Stimulated activated naive B cell treated with anti-CD40 and anti-IgM and Interleukin-4, amounts not matched to agents 10 μg/mL and 1 μg/mL and 100 μg/mL, for 72 hours (primary cell): ENCODE results near the gene ETF1.

Experiments used
- ATAC-seq, 2 donors: fragments of 150-1000 bp; cut with Tn5 transposase; replicated peaks; 2 replicates each; pipeline ENCODE4 v1.10.0; 2021; ENCODE audit warnings: moderate library complexity in 1 of 2
- DNase-seq: peaks from one replicate; pipeline ENCODE4 v3.0.0; 2021
- H3K27ac Mint-ChIP-seq: one replicate; pipeline ENCODE4 v1.8.0; 2022; ENCODE audit warnings: mild to moderate bottlenecking, mixed read lengths
- H3K27me3 Mint-ChIP-seq, 2 donors: one replicate each; pipeline ENCODE4 v1.8.0; 2022; ENCODE audit warnings: mixed read lengths in 2 of 2
- H3K36me3 Mint-ChIP-seq, 2 donors: one replicate each; pipeline ENCODE4 v1.8.0; 2022; ENCODE audit warnings: mixed read lengths in 2 of 2, mild to moderate bottlenecking in 1 of 2
- H3K4me1 Mint-ChIP-seq, 2 donors: one replicate each; pipeline ENCODE4 v1.8.0; 2022; ENCODE audit warnings: mixed read lengths in 2 of 2, mild to moderate bottlenecking in 1 of 2
- H3K4me3 Mint-ChIP-seq, 2 donors: one replicate each; pipeline ENCODE4 v1.8.0; 2022; ENCODE audit warnings: mild to moderate bottlenecking in 2 of 2, mixed read lengths in 2 of 2, moderate library complexity in 1 of 2
- H3K9me3 Mint-ChIP-seq, 2 donors: one replicate each; pipeline ENCODE4 v1.8.0; 2022; ENCODE audit warnings: mixed read lengths in 2 of 2, mild to moderate bottlenecking in 1 of 2

ETF1 gene

GRCh38 chr5:138570871-138571270 is 27.8 kb upstream of the ETF1 start:
- H3K36me3 Mint-ChIP-seq, result peaks cover 51 to 72% of the 10 kb centered on the region in 2 donors

DNA sequence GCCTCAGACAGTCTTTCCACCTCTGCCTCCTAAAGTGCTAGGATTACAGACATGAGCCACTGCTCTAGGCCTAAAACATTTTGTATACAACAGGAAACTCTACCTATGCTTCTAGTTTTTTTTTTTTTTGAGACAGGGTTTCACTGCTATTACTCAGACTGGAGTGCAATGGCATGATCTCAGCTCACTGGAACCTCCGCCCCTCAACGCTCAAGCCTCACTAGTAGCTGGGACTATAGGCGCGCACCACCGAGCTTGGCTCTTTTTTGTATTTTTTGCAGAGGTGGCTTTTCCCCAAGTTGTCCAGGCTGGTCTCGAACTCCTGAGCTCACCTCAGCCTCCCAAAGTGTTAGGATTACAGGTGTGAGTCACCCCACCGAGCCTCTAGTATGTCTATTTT is 26.7 kb upstream of the ETF1 start:
- ATAC-seq, result no peak
- Mint-ChIP-seq H3K36me3 (peaks cover 51 to 70% of the 10 kb centered on the region in 2 donors), H3K27me3 (no peaks in the 10 kb centered on the region), H3K27ac (no peak overlapping the region), H3K4me1 (peaks cover 18 to 34% of the 10 kb centered on the region in 2 donors), H3K4me3 (no peak overlapping the region), H3K9me3 (no peaks in the 10 kb centered on the region)
- DNase-seq, result no peak

More at GRCh38 chr5:138570871-138571270, 27.8 kb upstream of the ETF1 start:
- H3K4me1 Mint-ChIP-seq, result peaks cover 21 to 37% of the 10 kb centered on the region in 2 donors
- ATAC-seq, result no peak
- no peaks in the 10 kb centered on the region for H3K27me3 Mint-ChIP-seq
- no peak overlapping the region for H3K27ac Mint-ChIP-seq
- H3K9me3 Mint-ChIP-seq, result peaks cover under 1 to 2% of the 10 kb centered on the region in 2 donors
- H3K4me3 Mint-ChIP-seq, result no peak overlapping the region
- no peak for DNase-seq

DNA sequence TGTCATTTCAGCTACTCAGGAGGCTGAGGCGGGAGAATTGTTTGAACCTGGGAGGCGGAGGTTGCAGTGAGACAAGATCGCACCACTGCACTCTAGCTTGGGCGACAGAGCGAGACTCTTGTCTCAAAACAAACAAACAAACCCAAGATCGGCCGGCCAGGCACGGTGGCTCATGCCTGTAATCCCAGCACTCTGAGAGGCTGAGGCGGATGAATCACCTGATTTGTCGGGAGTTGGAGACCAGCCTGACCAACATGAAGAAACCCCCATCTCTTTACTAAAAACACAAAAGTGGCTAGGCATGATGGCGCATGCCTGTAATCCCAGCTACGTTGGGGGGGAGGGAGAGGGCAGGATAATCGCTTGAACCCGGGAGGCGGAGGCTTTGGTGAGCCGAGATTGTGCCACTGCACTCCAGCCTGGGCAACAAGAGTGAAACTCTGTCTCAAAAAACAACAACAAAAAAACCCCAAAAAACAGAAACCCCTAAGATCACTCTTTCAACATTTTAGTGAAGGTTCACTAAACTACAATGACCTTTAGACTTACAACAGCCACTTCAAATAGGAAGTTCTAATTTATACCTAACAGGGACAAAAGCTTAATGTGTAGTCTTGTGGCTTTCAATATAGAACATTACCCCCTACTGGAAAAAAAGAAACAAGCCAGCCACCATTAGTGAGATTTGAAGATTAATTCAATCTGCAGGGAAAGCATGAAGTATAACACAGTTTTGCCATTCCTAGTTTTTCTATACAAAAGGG is 25.2 kb upstream of the ETF1 start:
- H3K27ac Mint-ChIP-seq, result peak overlapping the region; percentile 42
- H3K4me3 Mint-ChIP-seq, result no peak overlapping the region
- H3K36me3 Mint-ChIP-seq, result peaks cover 49 to 65% of the 10 kb centered on the region in 2 donors
- H3K9me3 Mint-ChIP-seq, result no peaks in the 10 kb centered on the region
- peaks cover 21 to 31% of the 10 kb centered on the region in 2 donors for H3K4me1 Mint-ChIP-seq
- no peaks in the 10 kb centered on the region for H3K27me3 Mint-ChIP-seq
- DNase-seq, result no peak
- ATAC-seq, result no peak

DNA sequence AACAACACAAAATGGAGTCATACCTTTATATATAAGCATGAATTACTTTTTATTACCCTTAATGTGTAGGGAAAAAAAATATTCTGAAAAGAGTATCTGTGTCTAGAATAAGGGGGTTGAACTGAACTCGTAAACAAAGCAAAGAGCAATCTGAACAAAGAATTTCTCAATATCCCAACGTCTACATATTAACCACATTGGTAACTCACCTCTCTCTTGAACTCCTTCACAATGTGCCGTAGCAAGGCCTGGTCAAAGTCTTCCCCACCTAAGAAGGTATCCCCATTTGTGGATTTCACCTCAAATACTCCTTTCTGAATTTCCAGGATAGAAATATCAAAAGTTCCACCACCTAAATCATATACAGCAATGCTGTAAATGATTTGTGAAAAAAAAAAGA is 23.8 kb upstream of the ETF1 start:
- DNase-seq (no peak), ATAC-seq (no peak)
- Mint-ChIP-seq H3K4me1 (peaks cover 17 to 30% of the 10 kb centered on the region in 2 donors), H3K27me3 (no peaks in the 10 kb centered on the region), H3K27ac (no peak overlapping the region), H3K36me3 (peaks cover 41 to 56% of the 10 kb centered on the region in 2 donors), H3K4me3 (no peak overlapping the region), H3K9me3 (no peaks in the 10 kb centered on the region)

- peaks cover 42 to 59% of the 10 kb centered on the region in 2 donors for H3K36me3 Mint-ChIP-seq
- no peak for DNase-seq
- no peaks in the 10 kb centered on the region for H3K27me3 Mint-ChIP-seq
- H3K27ac Mint-ChIP-seq, result no peak overlapping the region
- ATAC-seq, result no peak
- H3K4me3 Mint-ChIP-seq, result no peak overlapping the region
- H3K4me1 Mint-ChIP-seq, result peaks cover 18 to 30% of the 10 kb centered on the region in 2 donors
- no peaks in the 10 kb centered on the region for H3K9me3 Mint-ChIP-seq
Measured at GRCh38 chr5:138565100-138565821, 22.2 kb upstream of the ETF1 start.

- ATAC-seq (no peak), DNase-seq (no peak)
- peaks cover 46 to 62% of the 10 kb centered on the region in 2 donors for H3K36me3 Mint-ChIP-seq
- no peak overlapping the region for H3K27ac Mint-ChIP-seq
- H3K27me3 Mint-ChIP-seq, result no peaks in the 10 kb centered on the region
- H3K4me3 Mint-ChIP-seq, result no peak overlapping the region
- H3K9me3 Mint-ChIP-seq, result no peaks in the 10 kb centered on the region
- peaks cover 14 to 27% of the 10 kb centered on the region in 2 donors for H3K4me1 Mint-ChIP-seq
Measured at GRCh38 chr5:138564242-138564641, 21.2 kb upstream of the ETF1 start.

- H3K36me3 Mint-ChIP-seq, result peaks cover 48 to 63% of the 10 kb centered on the region in 2 donors
- DNase-seq (no peak), ATAC-seq (no peak)
- peaks cover 14 to 22% of the 10 kb centered on the region in 2 donors for H3K4me1 Mint-ChIP-seq
- peak overlapping the region; percentile 56 for H3K27ac Mint-ChIP-seq
- H3K4me3 Mint-ChIP-seq, result no peak overlapping the region
- H3K9me3 Mint-ChIP-seq, result no peaks in the 10 kb centered on the region
- H3K27me3 Mint-ChIP-seq, result no peaks in the 10 kb centered on the region
Measured at GRCh38 chr5:138563340-138564118, 20.5 kb upstream of the ETF1 start.

DNA sequence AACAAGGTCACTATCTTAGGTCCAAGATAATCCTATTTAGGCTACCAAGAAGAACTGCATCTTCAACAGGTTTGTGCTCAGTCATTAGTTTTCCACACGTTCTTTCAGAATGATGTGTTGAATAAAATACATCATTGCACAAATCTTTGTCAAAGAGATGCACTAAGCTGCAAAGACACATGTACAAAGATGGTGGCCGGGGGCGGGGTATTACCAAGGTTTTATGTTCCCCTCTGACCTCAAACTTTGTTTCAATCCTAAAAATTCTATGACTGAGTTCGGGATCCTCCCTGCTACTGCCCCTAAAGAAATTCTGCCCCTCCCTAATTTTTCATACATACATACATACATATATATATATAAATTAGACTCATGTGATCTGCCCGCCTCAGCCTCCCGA is 17.9 kb upstream of the ETF1 start:
- ATAC-seq, result no peak
- DNase-seq, result no peak
- Mint-ChIP-seq H3K4me3 (no peak overlapping the region), H3K27me3 (no peaks in the 10 kb centered on the region), H3K36me3 (peaks cover 43 to 58% of the 10 kb centered on the region in 2 donors), H3K27ac (no peak overlapping the region), H3K4me1 (peaks cover 11 to 14% of the 10 kb centered on the region in 2 donors), H3K9me3 (no peaks in the 10 kb centered on the region)

DNA sequence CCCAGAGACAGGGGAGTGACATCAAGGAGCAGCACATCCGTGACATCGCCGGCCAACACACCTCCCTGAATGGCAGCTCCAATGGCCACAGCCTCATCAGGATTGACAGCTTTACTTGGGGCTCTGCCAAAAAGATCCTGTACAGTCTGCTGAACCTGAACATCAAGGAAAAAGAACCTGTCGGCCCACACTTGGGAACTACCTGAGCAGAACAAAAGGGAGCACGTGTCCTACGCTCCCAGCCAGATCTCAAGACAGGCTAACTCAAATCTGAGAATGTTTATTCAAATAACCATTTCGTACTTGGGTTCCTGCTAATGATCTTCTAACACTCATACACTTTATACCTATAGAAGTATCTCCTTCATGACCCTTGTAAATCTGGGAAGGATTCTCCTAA is 16.9 kb upstream of the ETF1 start:
- peaks cover 39 to 56% of the 10 kb centered on the region in 2 donors for H3K36me3 Mint-ChIP-seq
- no peak overlapping the region for H3K4me3 Mint-ChIP-seq
- no peaks in the 10 kb centered on the region for H3K27me3 Mint-ChIP-seq
- H3K4me1 Mint-ChIP-seq, result peaks cover 11% of the 10 kb centered on the region in 2 donors
- H3K27ac Mint-ChIP-seq, result peak overlapping the region; percentile 25
- no peaks in the 10 kb centered on the region for H3K9me3 Mint-ChIP-seq
- DNase-seq (no peak), ATAC-seq (no peak)

DNA sequence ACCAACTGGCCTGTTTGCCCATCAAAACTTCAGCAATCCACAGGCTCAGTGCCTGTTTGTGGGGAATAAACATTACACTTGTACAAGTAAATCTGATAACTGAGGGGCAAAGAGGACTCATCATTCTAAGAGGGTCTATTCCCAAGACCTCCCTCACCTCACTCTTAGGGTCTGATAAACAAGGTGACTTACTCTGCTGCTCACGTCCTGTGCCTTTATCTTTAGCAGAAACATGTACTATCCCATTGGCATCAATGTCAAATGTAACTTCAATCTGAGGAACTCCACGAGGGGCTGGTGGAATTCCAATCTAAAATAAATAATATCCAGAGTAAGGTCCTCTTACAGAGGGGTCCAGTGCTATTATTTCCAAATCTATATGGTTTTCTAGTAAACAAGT is 14.6 kb upstream of the ETF1 start:
- no peaks in the 10 kb centered on the region for H3K27me3 Mint-ChIP-seq
- H3K4me3 Mint-ChIP-seq, result no peak overlapping the region
- ATAC-seq (no peak), DNase-seq (no peak)
- no peak overlapping the region for H3K27ac Mint-ChIP-seq
- peaks cover 5 to 7% of the 10 kb centered on the region in 2 donors for H3K4me1 Mint-ChIP-seq
- no peaks in the 10 kb centered on the region for H3K9me3 Mint-ChIP-seq
- H3K36me3 Mint-ChIP-seq, result peaks cover 37 to 62% of the 10 kb centered on the region in 2 donors

DNA sequence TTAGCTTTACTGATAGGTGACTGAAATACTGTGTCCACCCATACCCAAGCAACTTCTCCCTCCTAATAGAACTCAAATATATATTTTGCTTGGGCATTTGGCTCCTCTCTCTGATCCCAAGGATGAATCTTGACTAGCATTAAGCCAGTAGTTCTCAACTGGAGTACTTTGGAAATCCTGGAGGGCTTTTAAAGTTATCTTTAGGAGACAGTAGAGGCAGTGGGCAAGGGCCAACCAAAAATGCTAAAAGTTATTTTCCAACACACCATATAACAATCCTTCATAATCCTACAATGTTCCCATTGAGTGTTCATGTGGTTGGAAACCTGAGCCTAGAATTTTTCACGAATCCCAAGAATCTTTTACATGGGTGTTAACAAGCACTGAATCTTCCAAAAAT is 11.1 kb upstream of the ETF1 start:
- peaks cover 4 to 7% of the 10 kb centered on the region in 2 donors for H3K4me1 Mint-ChIP-seq
- no peak overlapping the region for H3K27ac Mint-ChIP-seq
- H3K4me3 Mint-ChIP-seq, result no peak overlapping the region
- peaks cover 23 to 59% of the 10 kb centered on the region in 2 donors for H3K36me3 Mint-ChIP-seq
- DNase-seq (no peak), ATAC-seq (no peak)
- H3K27me3 Mint-ChIP-seq, result no peaks in the 10 kb centered on the region
- H3K9me3 Mint-ChIP-seq, result no peaks in the 10 kb centered on the region

DNA sequence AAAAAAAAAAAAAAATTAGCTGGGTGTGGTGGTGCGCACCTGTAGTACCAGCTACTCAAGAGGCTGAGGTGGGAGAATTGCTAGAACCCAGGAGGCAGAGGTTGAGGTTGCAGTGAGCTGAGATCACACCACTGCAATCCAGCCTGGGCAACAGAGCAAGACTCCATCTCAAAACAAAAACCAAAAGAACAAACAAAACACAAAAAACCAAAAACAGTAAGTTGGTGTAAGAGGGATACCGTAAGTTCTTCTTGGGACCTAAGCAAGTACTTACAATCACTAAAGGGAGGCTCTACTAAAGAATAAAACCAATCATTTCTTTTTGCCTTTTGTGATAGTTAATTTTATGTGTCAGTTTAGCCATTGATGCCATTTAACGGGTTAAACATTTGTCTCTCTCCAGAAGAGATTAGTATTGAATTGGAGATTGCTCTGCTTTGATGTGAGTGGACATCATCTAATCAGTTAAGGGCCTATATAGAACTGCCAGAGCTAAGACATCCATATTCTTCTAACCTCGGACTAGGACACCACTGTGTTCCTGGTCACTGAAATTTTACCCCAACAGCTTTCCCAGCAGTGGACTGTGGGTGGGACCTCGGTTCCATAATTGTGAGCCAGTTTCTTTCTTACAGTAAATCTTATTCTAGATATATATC is 10.5 kb upstream of the ETF1 start:
- Mint-ChIP-seq H3K27ac (peak overlapping the region; percentile 83), H3K36me3 (peaks cover 18 to 56% of the 10 kb centered on the region in 2 donors)
- no peak for ATAC-seq

DNA sequence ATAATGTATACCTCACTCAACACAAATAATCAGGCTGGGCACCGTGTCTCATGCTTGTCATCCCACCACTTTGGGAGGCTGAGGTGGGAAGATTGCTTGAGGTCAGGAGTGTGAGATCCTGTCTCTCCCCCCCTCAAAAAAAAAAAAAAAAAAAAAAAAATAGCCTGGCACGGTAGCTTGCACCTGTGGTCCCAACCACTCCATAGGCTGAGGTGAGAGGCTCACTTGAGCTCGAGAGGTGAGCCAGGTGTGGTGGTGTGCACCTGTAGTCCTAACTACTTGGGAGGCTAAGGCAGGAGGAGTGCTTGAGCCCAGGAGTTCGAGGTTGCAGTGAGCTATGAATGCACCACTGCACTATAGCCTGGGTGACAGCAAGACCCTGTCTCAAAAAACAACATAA is 9.6 kb upstream of the ETF1 start:
- Mint-ChIP-seq H3K9me3 (no peaks in the 10 kb centered on the region), H3K36me3 (peaks cover 15 to 60% of the 10 kb centered on the region in 2 donors), H3K27me3 (no peaks in the 10 kb centered on the region), H3K4me3 (no peak overlapping the region), H3K27ac (peak overlapping the region; percentile 80), H3K4me1 (peaks cover 11 to 16% of the 10 kb centered on the region in 2 donors)
- no peak for ATAC-seq
- DNase-seq, result no peak

More for the DNA sequence above, 10.5 kb upstream of the ETF1 start:
- Mint-ChIP-seq H3K4me1 (peaks cover 4 to 7% of the 10 kb centered on the region in 2 donors), H3K9me3 (no peaks in the 10 kb centered on the region), H3K4me3 (no peak overlapping the region), H3K27me3 (no peaks in the 10 kb centered on the region)
- no peak for DNase-seq

GRCh38 chr5:138549414-138549813 is 6.4 kb upstream of the ETF1 start:
- ATAC-seq (no peak), DNase-seq (no peak)
- Mint-ChIP-seq H3K27me3 (no peaks in the 10 kb centered on the region), H3K4me3 (no peak overlapping the region), H3K27ac (no peak overlapping the region), H3K4me1 (peaks cover 21 to 37% of the 10 kb centered on the region in 2 donors), H3K36me3 (peaks cover 7 to 52% of the 10 kb centered on the region in 2 donors), H3K9me3 (no peaks in the 10 kb centered on the region)
